Activated T-cell treated with anti-CD3 and anti-CD28 coated beads, Interleukin-2, amount 50 U/mL, for 4 hours (primary cell): ENCODE measurements around the gene PRDM2. TPM values are rescaled to one million over a fixed set of nuclear protein-coding genes. Genes with fewer than 3 reads are reported as not detected.

Source experiments
- ATAC-seq, 2 donors: fragments of 200-7000 bp; cut with Tn5 transposase; one replicate each; pipeline ENCODE4 v1.10.0; 2021
- DNase-seq: peaks from one replicate; pipeline ENCODE4 v3.0.0-alpha.2; 2020
- H3K27me3 Mint-ChIP-seq: one replicate; pipeline ENCODE4 v1.8.0; 2021; ENCODE audit warnings: low read depth, mixed read lengths
- H3K36me3 Mint-ChIP-seq: one replicate; pipeline ENCODE4 v1.8.0; 2022; ENCODE audit warnings: mixed read lengths; ENCODE audit not compliant: insufficient read depth
- H3K4me1 Mint-ChIP-seq: one replicate; pipeline ENCODE4 v1.8.0; 2021; ENCODE audit warnings: low read depth, mixed read lengths
- H3K4me3 Mint-ChIP-seq: one replicate; pipeline ENCODE4 v1.8.0; 2021; ENCODE audit warnings: mild to moderate bottlenecking, moderate library complexity, mixed read lengths
- H3K9me3 Mint-ChIP-seq: one replicate; pipeline ENCODE4 v1.8.0; 2021; ENCODE audit warnings: mixed read lengths
- total RNA-seq, 3 donors: library from RNA; stranded (reverse); gene quantifications; one replicate each; pipeline ENCODE4 v1.2.1, GENCODE V29; 2021

The PRDM2 gene
- total RNA-seq, 3 donors from 2014 or later, result 39.7 to 44.5 (median 43.2) TPM

- H3K36me3 Mint-ChIP-seq, result peaks cover 34% of the 10 kb centered on the region
- DNase-seq, result no peak
Measured at GRCh38 chr1:13793088-13793730, 93.2 kb downstream of the PRDM2 start.

GRCh38 chr1:13794231-13795187, 94.5 kb downstream of the PRDM2 start:
- DNase-seq, result no peak
- peak; percentile 62 to 71 for ATAC-seq
- H3K27me3 Mint-ChIP-seq, result no peaks in the 10 kb centered on the region
- no peak overlapping the region for H3K4me3 Mint-ChIP-seq
- H3K36me3 Mint-ChIP-seq, result peaks cover 31% of the 10 kb centered on the region
- peaks cover 57% of the 10 kb centered on the region for H3K4me1 Mint-ChIP-seq
- H3K9me3 Mint-ChIP-seq, result no peaks in the 10 kb centered on the region

More at GRCh38 chr1:13793088-13793730, 93.2 kb downstream of the PRDM2 start:
- Mint-ChIP-seq H3K27me3 (no peaks in the 10 kb centered on the region), H3K9me3 (no peaks in the 10 kb centered on the region), H3K4me1 (peaks cover 64% of the 10 kb centered on the region), H3K4me3 (no peak overlapping the region)
- ATAC-seq, result peak in 1 of 2 donors; percentile 23

GRCh38 chr1:13797397-13797796, 97.4 kb downstream of the PRDM2 start:
- Mint-ChIP-seq H3K36me3 (peaks cover 25% of the 10 kb centered on the region), H3K9me3 (no peaks in the 10 kb centered on the region), H3K4me1 (peaks cover 45% of the 10 kb centered on the region), H3K4me3 (no peak overlapping the region), H3K27me3 (no peaks in the 10 kb centered on the region)
- ATAC-seq (no peak), DNase-seq (no peak)

GRCh38 chr1:13798120-13798519, 98.1 kb downstream of the PRDM2 start:
- Mint-ChIP-seq H3K4me3 (no peak overlapping the region), H3K36me3 (peaks cover 19% of the 10 kb centered on the region), H3K27me3 (no peaks in the 10 kb centered on the region), H3K9me3 (no peaks in the 10 kb centered on the region), H3K4me1 (peaks cover 38% of the 10 kb centered on the region)
- no peak for ATAC-seq
- no peak for DNase-seq

GRCh38 chr1:13799502-13800283, 99.7 kb downstream of the PRDM2 start:
- Mint-ChIP-seq H3K36me3 (peaks cover 10% of the 10 kb centered on the region), H3K4me1 (peaks cover 28% of the 10 kb centered on the region)

GRCh38 chr1:13801232-13801631, 101.2 kb downstream of the PRDM2 start:
- H3K36me3 Mint-ChIP-seq, result peaks cover 5% of the 10 kb centered on the region
- H3K27me3 Mint-ChIP-seq, result no peaks in the 10 kb centered on the region
- H3K9me3 Mint-ChIP-seq, result no peaks in the 10 kb centered on the region

More at GRCh38 chr1:13799502-13800283, 99.7 kb downstream of the PRDM2 start:
- H3K9me3 Mint-ChIP-seq, result no peaks in the 10 kb centered on the region
- H3K4me3 Mint-ChIP-seq, result no peak overlapping the region
- no peak for DNase-seq
- no peak for ATAC-seq
- no peaks in the 10 kb centered on the region for H3K27me3 Mint-ChIP-seq

GRCh38 chr1:13801655-13802486, 101.9 kb downstream of the PRDM2 start:
- peaks cover 3% of the 10 kb centered on the region for H3K36me3 Mint-ChIP-seq
- H3K9me3 Mint-ChIP-seq, result no peaks in the 10 kb centered on the region
- H3K27me3 Mint-ChIP-seq, result no peaks in the 10 kb centered on the region
- DNase-seq (no peak), ATAC-seq (no peak)
- H3K4me1 Mint-ChIP-seq, result peaks cover 14% of the 10 kb centered on the region
- H3K4me3 Mint-ChIP-seq, result no peak overlapping the region

More at GRCh38 chr1:13801232-13801631, 101.2 kb downstream of the PRDM2 start:
- no peak for DNase-seq
- Mint-ChIP-seq H3K4me1 (peaks cover 15% of the 10 kb centered on the region), H3K4me3 (no peak overlapping the region)
- ATAC-seq, result no peak

GRCh38 chr1:13802782-13803545, 103.0 kb downstream of the PRDM2 start:
- no peak overlapping the region for H3K4me3 Mint-ChIP-seq
- H3K36me3 Mint-ChIP-seq, result peaks cover under 1% of the 10 kb centered on the region
- no peaks in the 10 kb centered on the region for H3K9me3 Mint-ChIP-seq
- ATAC-seq (no peak), DNase-seq (no peak)
- H3K27me3 Mint-ChIP-seq, result no peaks in the 10 kb centered on the region
- peaks cover 4% of the 10 kb centered on the region for H3K4me1 Mint-ChIP-seq

- peaks cover 7% of the 10 kb centered on the region for H3K4me1 Mint-ChIP-seq
- no peaks in the 10 kb centered on the region for H3K36me3 Mint-ChIP-seq
- H3K9me3 Mint-ChIP-seq, result no peaks in the 10 kb centered on the region
- no peak for ATAC-seq
- no peak overlapping the region for H3K4me3 Mint-ChIP-seq
- no peak for DNase-seq
- no peaks in the 10 kb centered on the region for H3K27me3 Mint-ChIP-seq
Measured at GRCh38 chr1:13803546-13804239, 103.7 kb downstream of the PRDM2 start.

GRCh38 chr1:13804240-13804633, 104.2 kb downstream of the PRDM2 start:
- Mint-ChIP-seq H3K27me3 (no peaks in the 10 kb centered on the region), H3K4me3 (no peak overlapping the region), H3K36me3 (peaks cover 4% of the 10 kb centered on the region), H3K9me3 (no peaks in the 10 kb centered on the region), H3K4me1 (peaks cover 12% of the 10 kb centered on the region)
- DNase-seq (no peak), ATAC-seq (no peak)

- Mint-ChIP-seq H3K27me3 (no peaks in the 10 kb centered on the region), H3K4me1 (peaks cover 19% of the 10 kb centered on the region), H3K36me3 (peaks cover 4% of the 10 kb centered on the region), H3K4me3 (no peak overlapping the region), H3K9me3 (no peaks in the 10 kb centered on the region)
- no peak for DNase-seq
- ATAC-seq, result no peak
Measured at GRCh38 chr1:13805431-13805830, 105.4 kb downstream of the PRDM2 start.

- ATAC-seq (no peak), DNase-seq (no peak)
- peaks cover 4% of the 10 kb centered on the region for H3K36me3 Mint-ChIP-seq
- H3K27me3 Mint-ChIP-seq, result no peaks in the 10 kb centered on the region
- H3K4me1 Mint-ChIP-seq, result peaks cover 19% of the 10 kb centered on the region
- H3K9me3 Mint-ChIP-seq, result no peaks in the 10 kb centered on the region
- no peak overlapping the region for H3K4me3 Mint-ChIP-seq
Measured at GRCh38 chr1:13806108-13806507, 106.1 kb downstream of the PRDM2 start.
